Amygdala (tissue), 56 donors: ENCODE results near the gene PRKCE.

Experiments
- DNase-seq, 56 donors: peaks; one replicate each; lab custom pipeline; 2025; lab: John Stamatoyannopoulos, UW

The PRKCE gene

GRCh38 chr2:45745231-45745630, 93.8 kb downstream of the PRKCE start:
- no peak for DNase-seq

- DNase-seq, result no peak
Observed at GRCh38 chr2:45746888-45747287, 95.4 kb downstream of the PRKCE start.

- no peak for DNase-seq
Observed at GRCh38 chr2:45747363-45747762, 95.9 kb downstream of the PRKCE start.

- DNase-seq, result peak in 9 of 56 donors; percentile 11 to 54 (median 21)
Observed at GRCh38 chr2:45748239-45748638, 96.8 kb downstream of the PRKCE start.

- no peak for DNase-seq
Observed at GRCh38 chr2:45750001-45750400, 98.5 kb downstream of the PRKCE start.

GRCh38 chr2:45750484-45750883, 99.0 kb downstream of the PRKCE start:
- no peak for DNase-seq

- no peak for DNase-seq
Observed at GRCh38 chr2:45753381-45753780, 101.9 kb downstream of the PRKCE start.

GRCh38 chr2:45754131-45755010, 102.9 kb downstream of the PRKCE start:
- peak in 7 of 56 donors; percentile 6 to 25 (median 14) for DNase-seq

GRCh38 chr2:45755585-45756335, 104.3 kb downstream of the PRKCE start:
- DNase-seq, result no peak

- DNase-seq, result no peak
Observed at GRCh38 chr2:45758018-45758417, 106.5 kb downstream of the PRKCE start.

GRCh38 chr2:45759310-45759851, 107.9 kb downstream of the PRKCE start:
- DNase-seq, result peak in 5 of 56 donors; percentile 10 to 53 (median 19)

- no peak for DNase-seq
Observed at GRCh38 chr2:45761635-45762034, 110.2 kb downstream of the PRKCE start.

- DNase-seq, result no peak
Observed at GRCh38 chr2:45763255-45763654, 111.8 kb downstream of the PRKCE start.

GRCh38 chr2:45763797-45764196, 112.3 kb downstream of the PRKCE start:
- no peak for DNase-seq

GRCh38 chr2:45765007-45765727, 113.7 kb downstream of the PRKCE start:
- DNase-seq, result no peak

GRCh38 chr2:45765728-45766254, 114.3 kb downstream of the PRKCE start:
- no peak for DNase-seq

- DNase-seq, result no peak
Observed at GRCh38 chr2:45768208-45768607, 116.7 kb downstream of the PRKCE start.

- no peak for DNase-seq
Observed at GRCh38 chr2:45769056-45769455, 117.6 kb downstream of the PRKCE start.

GRCh38 chr2:45769854-45770576, 118.5 kb downstream of the PRKCE start:
- DNase-seq, result no peak

GRCh38 chr2:45770811-45771210, 119.3 kb downstream of the PRKCE start:
- DNase-seq, result no peak
